ENCODE measurements around the gene FBXW4. TPM values are rescaled to one million over a fixed set of nuclear protein-coding genes. Genes with fewer than 3 reads are reported as not detected.

Gene FBXW4
- polyA plus RNA-seq, 1 of the 3 experiments (the other 2 are of a cell fraction), result 27.6 TPM

DNA sequence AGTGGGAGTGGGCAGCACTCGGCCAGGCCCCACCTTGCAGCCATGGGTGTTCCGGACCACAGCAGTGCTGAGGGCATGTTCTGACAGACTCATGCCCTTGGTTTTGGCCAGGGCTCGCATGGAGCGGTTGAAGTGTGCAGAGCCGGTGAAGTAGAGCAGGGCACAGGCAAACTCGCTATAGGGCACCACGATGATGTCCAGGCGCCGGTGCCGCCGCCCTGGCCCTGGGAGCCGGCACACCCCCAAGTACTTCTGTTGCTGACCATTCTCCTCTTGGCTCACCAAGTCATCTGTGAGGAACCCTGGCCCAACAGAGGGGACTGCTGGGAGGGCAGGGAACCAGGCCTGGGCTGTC lies 115.5 kb downstream of the FBXW4 start:
- POLR2A ChIA-PET, result no interaction called here
- Histone ChIP-seq H3K79me2 (ENCODE audit: insufficient read depth) (no peaks in the 10 kb centered on the region), H3K36me3 (replicated peaks in 1 of 2; ENCODE audit: control insufficient read depth in 1 of 2, insufficient read depth in 2 of 2, low read length in 1 of 2) (peaks cover 0 to 43% of the 10 kb centered on the region in 2 experiments), H3K9me3 (no peaks in the 10 kb centered on the region), H3K4me3 (ENCODE audit: low read depth in 2 of 2, low read length in 1 of 2) (no peak overlapping the region), H4K20me1 (ENCODE audit: insufficient read depth) (no peaks in the 10 kb centered on the region), H3K27me3 (ENCODE audit: insufficient read depth) (no peaks in the 10 kb centered on the region), H3K9me2 (no peaks in the 10 kb centered on the region), H2AFZ (ENCODE audit: low read depth) (no peak overlapping the region), H3K4me1 (ENCODE audit: control insufficient read depth in 1 of 2, insufficient read depth in 2 of 2, low read depth in 1 of 2, low read length in 1 of 2) (peaks cover 0 to 17% of the 10 kb centered on the region in 2 experiments; a peak in 1 of 4 replicates), H3F3A (replicated peaks; ENCODE audit: insufficient read depth) (no peaks in the 10 kb centered on the region), H3K9ac (no peak overlapping the region), H3K27ac (ENCODE audit: low read depth in 2 of 2, low read length in 1 of 2) (no peak overlapping the region), H3K4me2 (no peak overlapping the region)
- DNase-seq, result no peak
- TF ChIP-seq, protein P1, sequence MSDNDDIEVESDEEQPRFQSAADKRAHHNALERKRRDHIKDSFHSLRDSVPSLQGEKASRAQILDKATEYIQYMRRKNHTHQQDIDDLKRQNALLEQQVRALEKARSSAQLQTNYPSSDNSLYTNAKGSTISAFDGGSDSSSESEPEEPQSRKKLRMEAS (IDR thresholded peaks at IDR 0.05; ENCODE audit: low read depth), result no peak
- TF ChIP-seq EZH2phosphoT487 (IDR thresholded peaks at IDR 0.05; ENCODE audit: borderline replicate concordance, low read depth) (no peak), MEF2A (IDR thresholded peaks at IDR 0.05; ENCODE audit: borderline replicate concordance, low read depth) (no peak), CHD2 (IDR thresholded peaks at IDR 0.05; ENCODE audit: low read length, partially characterized antibody) (no peak), SIN3A (IDR thresholded peaks at IDR 0.05; ENCODE audit: borderline replicate concordance, low read depth, low read length) (no peak), TEAD4 (IDR thresholded peaks at IDR 0.05; ENCODE audit: borderline replicate concordance, insufficient read depth) (no peak), YY1 (IDR thresholded peaks at IDR 0.05; ENCODE audit: low read depth) (no peak), GABPA (IDR thresholded peaks at IDR 0.05; ENCODE audit: low read depth) (no peak), ELF1 (IDR thresholded peaks at IDR 0.05) (no peak), RCOR1 (IDR thresholded peaks at IDR 0.05; ENCODE audit: low read length) (no peak), SMC3 (IDR thresholded peaks at IDR 0.05; ENCODE audit: low read depth, low read length) (no peak), FOXM1 (IDR thresholded peaks at IDR 0.05; ENCODE audit: low read depth) (no peak)
- TF ChIP-seq, protein P2, sequence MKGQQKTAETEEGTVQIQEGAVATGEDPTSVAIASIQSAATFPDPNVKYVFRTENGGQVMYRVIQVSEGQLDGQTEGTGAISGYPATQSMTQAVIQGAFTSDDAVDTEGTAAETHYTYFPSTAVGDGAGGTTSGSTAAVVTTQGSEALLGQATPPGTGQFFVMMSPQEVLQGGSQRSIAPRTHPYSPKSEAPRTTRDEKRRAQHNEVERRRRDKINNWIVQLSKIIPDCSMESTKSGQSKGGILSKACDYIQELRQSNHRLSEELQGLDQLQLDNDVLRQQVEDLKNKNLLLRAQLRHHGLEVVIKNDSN (IDR thresholded peaks at IDR 0.05; ENCODE audit: borderline replicate concordance, low read depth), result no peak
- TF ChIP-seq, protein P3, sequence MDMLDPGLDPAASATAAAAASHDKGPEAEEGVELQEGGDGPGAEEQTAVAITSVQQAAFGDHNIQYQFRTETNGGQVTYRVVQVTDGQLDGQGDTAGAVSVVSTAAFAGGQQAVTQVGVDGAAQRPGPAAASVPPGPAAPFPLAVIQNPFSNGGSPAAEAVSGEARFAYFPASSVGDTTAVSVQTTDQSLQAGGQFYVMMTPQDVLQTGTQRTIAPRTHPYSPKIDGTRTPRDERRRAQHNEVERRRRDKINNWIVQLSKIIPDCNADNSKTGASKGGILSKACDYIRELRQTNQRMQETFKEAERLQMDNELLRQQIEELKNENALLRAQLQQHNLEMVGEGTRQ (IDR thresholded peaks at IDR 0.05; ENCODE audit: borderline replicate concordance, low read depth, low read length), result no peak
- TF ChIP-seq, protein P4, sequence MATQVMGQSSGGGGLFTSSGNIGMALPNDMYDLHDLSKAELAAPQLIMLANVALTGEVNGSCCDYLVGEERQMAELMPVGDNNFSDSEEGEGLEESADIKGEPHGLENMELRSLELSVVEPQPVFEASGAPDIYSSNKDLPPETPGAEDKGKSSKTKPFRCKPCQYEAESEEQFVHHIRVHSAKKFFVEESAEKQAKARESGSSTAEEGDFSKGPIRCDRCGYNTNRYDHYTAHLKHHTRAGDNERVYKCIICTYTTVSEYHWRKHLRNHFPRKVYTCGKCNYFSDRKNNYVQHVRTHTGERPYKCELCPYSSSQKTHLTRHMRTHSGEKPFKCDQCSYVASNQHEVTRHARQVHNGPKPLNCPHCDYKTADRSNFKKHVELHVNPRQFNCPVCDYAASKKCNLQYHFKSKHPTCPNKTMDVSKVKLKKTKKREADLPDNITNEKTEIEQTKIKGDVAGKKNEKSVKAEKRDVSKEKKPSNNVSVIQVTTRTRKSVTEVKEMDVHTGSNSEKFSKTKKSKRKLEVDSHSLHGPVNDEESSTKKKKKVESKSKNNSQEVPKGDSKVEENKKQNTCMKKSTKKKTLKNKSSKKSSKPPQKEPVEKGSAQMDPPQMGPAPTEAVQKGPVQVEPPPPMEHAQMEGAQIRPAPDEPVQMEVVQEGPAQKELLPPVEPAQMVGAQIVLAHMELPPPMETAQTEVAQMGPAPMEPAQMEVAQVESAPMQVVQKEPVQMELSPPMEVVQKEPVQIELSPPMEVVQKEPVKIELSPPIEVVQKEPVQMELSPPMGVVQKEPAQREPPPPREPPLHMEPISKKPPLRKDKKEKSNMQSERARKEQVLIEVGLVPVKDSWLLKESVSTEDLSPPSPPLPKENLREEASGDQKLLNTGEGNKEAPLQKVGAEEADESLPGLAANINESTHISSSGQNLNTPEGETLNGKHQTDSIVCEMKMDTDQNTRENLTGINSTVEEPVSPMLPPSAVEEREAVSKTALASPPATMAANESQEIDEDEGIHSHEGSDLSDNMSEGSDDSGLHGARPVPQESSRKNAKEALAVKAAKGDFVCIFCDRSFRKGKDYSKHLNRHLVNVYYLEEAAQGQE (IDR thresholded peaks at IDR 0.05; ENCODE audit: low read depth, low read length), result no peak
- TF ChIP-seq, protein P5, sequence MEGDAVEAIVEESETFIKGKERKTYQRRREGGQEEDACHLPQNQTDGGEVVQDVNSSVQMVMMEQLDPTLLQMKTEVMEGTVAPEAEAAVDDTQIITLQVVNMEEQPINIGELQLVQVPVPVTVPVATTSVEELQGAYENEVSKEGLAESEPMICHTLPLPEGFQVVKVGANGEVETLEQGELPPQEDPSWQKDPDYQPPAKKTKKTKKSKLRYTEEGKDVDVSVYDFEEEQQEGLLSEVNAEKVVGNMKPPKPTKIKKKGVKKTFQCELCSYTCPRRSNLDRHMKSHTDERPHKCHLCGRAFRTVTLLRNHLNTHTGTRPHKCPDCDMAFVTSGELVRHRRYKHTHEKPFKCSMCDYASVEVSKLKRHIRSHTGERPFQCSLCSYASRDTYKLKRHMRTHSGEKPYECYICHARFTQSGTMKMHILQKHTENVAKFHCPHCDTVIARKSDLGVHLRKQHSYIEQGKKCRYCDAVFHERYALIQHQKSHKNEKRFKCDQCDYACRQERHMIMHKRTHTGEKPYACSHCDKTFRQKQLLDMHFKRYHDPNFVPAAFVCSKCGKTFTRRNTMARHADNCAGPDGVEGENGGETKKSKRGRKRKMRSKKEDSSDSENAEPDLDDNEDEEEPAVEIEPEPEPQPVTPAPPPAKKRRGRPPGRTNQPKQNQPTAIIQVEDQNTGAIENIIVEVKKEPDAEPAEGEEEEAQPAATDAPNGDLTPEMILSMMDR (IDR thresholded peaks at IDR 0.05), result no peak
- TF ChIP-seq, protein P6, sequence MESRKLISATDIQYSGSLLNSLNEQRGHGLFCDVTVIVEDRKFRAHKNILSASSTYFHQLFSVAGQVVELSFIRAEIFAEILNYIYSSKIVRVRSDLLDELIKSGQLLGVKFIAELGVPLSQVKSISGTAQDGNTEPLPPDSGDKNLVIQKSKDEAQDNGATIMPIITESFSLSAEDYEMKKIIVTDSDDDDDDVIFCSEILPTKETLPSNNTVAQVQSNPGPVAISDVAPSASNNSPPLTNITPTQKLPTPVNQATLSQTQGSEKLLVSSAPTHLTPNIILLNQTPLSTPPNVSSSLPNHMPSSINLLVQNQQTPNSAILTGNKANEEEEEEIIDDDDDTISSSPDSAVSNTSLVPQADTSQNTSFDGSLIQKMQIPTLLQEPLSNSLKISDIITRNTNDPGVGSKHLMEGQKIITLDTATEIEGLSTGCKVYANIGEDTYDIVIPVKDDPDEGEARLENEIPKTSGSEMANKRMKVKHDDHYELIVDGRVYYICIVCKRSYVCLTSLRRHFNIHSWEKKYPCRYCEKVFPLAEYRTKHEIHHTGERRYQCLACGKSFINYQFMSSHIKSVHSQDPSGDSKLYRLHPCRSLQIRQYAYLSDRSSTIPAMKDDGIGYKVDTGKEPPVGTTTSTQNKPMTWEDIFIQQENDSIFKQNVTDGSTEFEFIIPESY (IDR thresholded peaks at IDR 0.05; ENCODE audit: borderline replicate concordance, low read depth), result no peak
- WGBS (ENCODE audit: low lambda C conversion rate), result 100% methylated on average over 7 of the region's 12 CpGs
- CTCF ChIA-PET, result interaction anchor here (1.3 to 11.9 kb wide), 4 partner anchors 8 to 366 kb away, joined by 3 to 88 read pairs (median 6); no protein-coding TSS in a partner anchor
